ENCODE measurements around the gene THOC2.
"Not testable (repeated sequence)": the region's sequence is repeated elsewhere in the genome, so short reads cannot be mapped to it uniquely, and the experiment has no call there.

Gene THOC2

GRCh38 chrX:123713434-123713833, 19.4 kb downstream of the THOC2 start:
- peaks cover 43% of the 10 kb centered on the region for H3K27me3 ChIP-seq
- no peak overlapping the region for H3K27ac ChIP-seq
- H4K20me1 ChIP-seq, result peaks cover 92% of the 10 kb centered on the region
- TF ChIP-seq Cebpa-rat (IDR thresholded peaks at IDR 0.05), result no peak
- peaks cover 16% of the 10 kb centered on the region for H3K4me1 ChIP-seq
- H3K9ac ChIP-seq, result no peak overlapping the region; the same call in 1 of the 2 replicates
- H3K36me3 ChIP-seq, result peaks cover 30% of the 10 kb centered on the region
- H3K9me3 ChIP-seq, result peaks cover 22% of the 10 kb centered on the region
- peak overlapping the region; percentile 35; the same call in 1 of the 2 replicates for H3K4me2 ChIP-seq
- no peak overlapping the region for H3K4me3 ChIP-seq

GRCh38 chrX:123711201-123711600, 21.7 kb downstream of the THOC2 start:
- peaks cover 18% of the 10 kb centered on the region for H3K4me1 ChIP-seq
- not testable (repeated sequence) for H3K4me2 ChIP-seq, H3K9ac ChIP-seq, H3K9me3 ChIP-seq, H3K27ac ChIP-seq, H3K4me3 ChIP-seq
- H3K27me3 ChIP-seq, result peaks cover 38% of the 10 kb centered on the region
- peaks cover 89% of the 10 kb centered on the region for H4K20me1 ChIP-seq
- peaks cover 18% of the 10 kb centered on the region for H3K36me3 ChIP-seq

GRCh38 chrX:123704781-123705180, 28.1 kb downstream of the THOC2 start:
- no peak overlapping the region for H3K9ac ChIP-seq

GRCh38 chrX:123698979-123699520, 33.8 kb downstream of the THOC2 start:
- H3K4me3 ChIP-seq, result no peak overlapping the region
- TF ChIP-seq Cebpa-rat (IDR thresholded peaks at IDR 0.05), result no peak
- no peak overlapping the region for H3K9ac ChIP-seq
- peaks cover 21% of the 10 kb centered on the region for H3K36me3 ChIP-seq
- no peaks in the 10 kb centered on the region for H3K4me1 ChIP-seq
- H3K27me3 ChIP-seq, result peaks cover 41% of the 10 kb centered on the region
- no peaks in the 10 kb centered on the region for H3K9me3 ChIP-seq
- H3K4me2 ChIP-seq, result no peak overlapping the region
- peaks cover 29% of the 10 kb centered on the region; the same call in 1 of the 2 replicates for H4K20me1 ChIP-seq
- no peak overlapping the region for H3K27ac ChIP-seq

More at GRCh38 chrX:123704781-123705180, 28.1 kb downstream of the THOC2 start:
- Histone ChIP-seq H3K4me2 (no peak overlapping the region), H3K27ac (no peak overlapping the region), H3K36me3 (peaks cover 18% of the 10 kb centered on the region), H3K9me3 (no peaks in the 10 kb centered on the region), H3K4me3 (no peak overlapping the region), H3K4me1 (peaks cover 7% of the 10 kb centered on the region), H4K20me1 (peaks cover 53% of the 10 kb centered on the region), H3K27me3 (peaks cover 35% of the 10 kb centered on the region)
- no peak for TF ChIP-seq Cebpa-rat (IDR thresholded peaks at IDR 0.05)

GRCh38 chrX:123696334-123696733, 36.5 kb downstream of the THOC2 start:
- Histone ChIP-seq H3K27me3 (peaks cover 66% of the 10 kb centered on the region), H3K9me3 (no peaks in the 10 kb centered on the region), H4K20me1 (peaks cover 23% of the 10 kb centered on the region; the same call in 1 of the 2 replicates), H3K4me1 (no peaks in the 10 kb centered on the region), H3K27ac (no peak overlapping the region), H3K4me2 (no peak overlapping the region), H3K36me3 (peaks cover 33% of the 10 kb centered on the region), H3K4me3 (no peak overlapping the region), H3K9ac (no peak overlapping the region)
- no peak for TF ChIP-seq Cebpa-rat (IDR thresholded peaks at IDR 0.05)

- peaks cover 69% of the 10 kb centered on the region for H3K27me3 ChIP-seq
Observed at GRCh38 chrX:123695242-123695641, 37.6 kb downstream of the THOC2 start.

GRCh38 chrX:123691776-123692175, 41.1 kb downstream of the THOC2 start:
- TF ChIP-seq Cebpa-rat (IDR thresholded peaks at IDR 0.05), result no peak
- Histone ChIP-seq H3K27me3 (peaks cover 74% of the 10 kb centered on the region), H4K20me1 (peaks cover 27% of the 10 kb centered on the region; the same call in 1 of the 2 replicates), H3K4me1 (no peaks in the 10 kb centered on the region), H3K36me3 (peaks cover 45% of the 10 kb centered on the region), H3K4me2 (no peak overlapping the region), H3K9ac (no peak overlapping the region), H3K27ac (no peak overlapping the region), H3K4me3 (no peak overlapping the region), H3K9me3 (no peaks in the 10 kb centered on the region)

More at GRCh38 chrX:123695242-123695641, 37.6 kb downstream of the THOC2 start:
- Histone ChIP-seq H3K4me3 (no peak overlapping the region), H3K4me2 (no peak overlapping the region), H3K9ac (no peak overlapping the region), H3K4me1 (no peaks in the 10 kb centered on the region), H3K27ac (no peak overlapping the region), H4K20me1 (peaks cover 16% of the 10 kb centered on the region; the same call in 1 of the 2 replicates), H3K9me3 (no peaks in the 10 kb centered on the region), H3K36me3 (peaks cover 31% of the 10 kb centered on the region)
- no peak for TF ChIP-seq Cebpa-rat (IDR thresholded peaks at IDR 0.05)

- peaks cover 72% of the 10 kb centered on the region for H3K27me3 ChIP-seq
- no peak overlapping the region for H3K27ac ChIP-seq
- no peaks in the 10 kb centered on the region for H3K4me1 ChIP-seq
- peaks cover 62% of the 10 kb centered on the region for H3K36me3 ChIP-seq
- peaks cover 34% of the 10 kb centered on the region; the same call in 1 of the 2 replicates for H4K20me1 ChIP-seq
- no peaks in the 10 kb centered on the region for H3K9me3 ChIP-seq
- H3K9ac ChIP-seq, result no peak overlapping the region
- no peak overlapping the region for H3K4me3 ChIP-seq
- TF ChIP-seq Cebpa-rat (IDR thresholded peaks at IDR 0.05), result no peak
- H3K4me2 ChIP-seq, result no peak overlapping the region
Observed at GRCh38 chrX:123688524-123688923, 44.3 kb downstream of the THOC2 start.

GRCh38 chrX:123685232-123685631, 47.6 kb downstream of the THOC2 start:
- no peak overlapping the region for H3K4me2 ChIP-seq
- no peaks in the 10 kb centered on the region for H3K9me3 ChIP-seq
- no peak overlapping the region for H3K4me3 ChIP-seq
- no peak for TF ChIP-seq Cebpa-rat (IDR thresholded peaks at IDR 0.05)
- no peak overlapping the region for H3K9ac ChIP-seq
- H3K4me1 ChIP-seq, result no peaks in the 10 kb centered on the region
- no peak overlapping the region for H3K27ac ChIP-seq
- H4K20me1 ChIP-seq, result peaks cover 34% of the 10 kb centered on the region; the same call in 1 of the 2 replicates
- peaks cover 71% of the 10 kb centered on the region for H3K36me3 ChIP-seq
- H3K27me3 ChIP-seq, result peaks cover 72% of the 10 kb centered on the region

GRCh38 chrX:123682186-123682585, 50.7 kb downstream of the THOC2 start:
- Histone ChIP-seq H3K9me3 (no peaks in the 10 kb centered on the region), H3K27ac (no peak overlapping the region), H3K4me3 (no peak overlapping the region), H3K36me3 (peaks cover 87% of the 10 kb centered on the region), H4K20me1 (peaks cover 10% of the 10 kb centered on the region; the same call in 1 of the 2 replicates), H3K4me2 (no peak overlapping the region), H3K27me3 (peaks cover 68% of the 10 kb centered on the region), H3K4me1 (no peaks in the 10 kb centered on the region), H3K9ac (no peak overlapping the region)
- TF ChIP-seq Cebpa-rat (IDR thresholded peaks at IDR 0.05), result no peak

GRCh38 chrX:123679733-123680460, 53.0 kb downstream of the THOC2 start:
- H3K36me3 ChIP-seq, result peaks cover 93% of the 10 kb centered on the region
- not testable (repeated sequence) for H3K9me3 ChIP-seq, H3K9ac ChIP-seq, H3K4me3 ChIP-seq, H3K4me1 ChIP-seq, H3K27ac ChIP-seq, H4K20me1 ChIP-seq, H3K4me2 ChIP-seq
- H3K27me3 ChIP-seq, result peaks cover 68% of the 10 kb centered on the region

Measured in BLaER1 (cell line).